Skeletal muscle cell (primary cell): ENCODE measurements around the gene ZNF385A.
"Not testable (repeated sequence)": the region's sequence is repeated elsewhere in the genome, so short reads cannot be mapped to it uniquely, and the experiment has no call there.

Source experiments
- DNase-seq: peaks from one replicate; pipeline ENCODE4 v3.0.0-alpha.2; 2010; ENCODE audit warnings: low read depth
- H3K4me3 ChIP-seq: 2 replicates; pipeline ENCODE4 v1.5.1; 2011; ENCODE audit warnings: low read depth, mild to moderate bottlenecking, control low read depth, low read length, moderate library complexity

The ZNF385A gene

DNA sequence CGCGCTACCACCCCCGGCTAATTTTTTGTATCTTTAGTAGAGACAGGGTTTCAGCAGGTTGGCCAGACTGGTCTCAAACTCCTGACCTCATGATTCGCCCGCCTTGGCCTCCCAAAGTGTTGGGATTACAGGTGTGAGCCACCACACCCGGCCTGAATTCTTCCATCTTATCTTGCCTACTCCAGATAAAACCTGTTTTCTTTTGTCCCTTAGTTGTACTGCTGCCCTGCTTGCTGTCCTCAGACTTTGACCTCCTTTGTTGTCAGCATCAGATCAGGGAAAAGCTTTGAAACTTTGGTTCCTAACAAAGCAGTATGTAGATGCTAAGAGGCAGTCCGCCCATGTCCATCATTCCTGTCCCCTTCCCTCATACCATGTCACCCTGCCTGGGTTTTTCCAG, 43.7 kb downstream of the ZNF385A start:
- no peak for DNase-seq
- H3K4me3 ChIP-seq = no peak overlapping the region

DNA sequence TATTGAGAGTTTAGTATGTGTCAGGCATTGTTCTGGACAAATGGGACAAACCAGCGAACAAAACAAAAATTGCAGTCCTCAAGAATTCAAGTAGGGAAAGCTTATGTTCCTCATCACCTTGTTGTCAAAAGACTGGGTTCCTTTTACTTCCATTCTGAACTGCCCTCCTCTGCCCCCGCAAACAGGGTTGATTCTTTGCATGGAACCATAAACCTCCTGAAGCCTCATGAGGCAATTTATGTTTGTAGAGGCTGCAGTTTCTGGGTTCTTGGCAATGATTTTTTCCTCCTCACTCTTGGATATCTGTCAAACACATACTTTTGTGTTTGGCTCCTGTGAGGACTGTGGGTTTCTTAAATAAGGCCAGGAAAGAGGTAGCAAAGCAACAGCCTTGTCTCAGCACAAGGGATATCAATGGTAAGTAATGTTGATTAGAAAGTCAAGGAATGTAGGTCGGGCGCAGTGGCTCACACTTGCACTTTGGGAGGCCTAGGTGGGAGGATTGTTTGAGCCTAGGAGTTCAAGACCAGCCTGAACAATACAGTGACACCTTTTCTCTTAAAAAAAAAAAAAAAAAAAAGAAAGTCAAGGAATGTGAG, 45.7 kb downstream of the ZNF385A start:
- H3K4me3 ChIP-seq = no peak overlapping the region
- peak; percentile 41 for DNase-seq

DNA sequence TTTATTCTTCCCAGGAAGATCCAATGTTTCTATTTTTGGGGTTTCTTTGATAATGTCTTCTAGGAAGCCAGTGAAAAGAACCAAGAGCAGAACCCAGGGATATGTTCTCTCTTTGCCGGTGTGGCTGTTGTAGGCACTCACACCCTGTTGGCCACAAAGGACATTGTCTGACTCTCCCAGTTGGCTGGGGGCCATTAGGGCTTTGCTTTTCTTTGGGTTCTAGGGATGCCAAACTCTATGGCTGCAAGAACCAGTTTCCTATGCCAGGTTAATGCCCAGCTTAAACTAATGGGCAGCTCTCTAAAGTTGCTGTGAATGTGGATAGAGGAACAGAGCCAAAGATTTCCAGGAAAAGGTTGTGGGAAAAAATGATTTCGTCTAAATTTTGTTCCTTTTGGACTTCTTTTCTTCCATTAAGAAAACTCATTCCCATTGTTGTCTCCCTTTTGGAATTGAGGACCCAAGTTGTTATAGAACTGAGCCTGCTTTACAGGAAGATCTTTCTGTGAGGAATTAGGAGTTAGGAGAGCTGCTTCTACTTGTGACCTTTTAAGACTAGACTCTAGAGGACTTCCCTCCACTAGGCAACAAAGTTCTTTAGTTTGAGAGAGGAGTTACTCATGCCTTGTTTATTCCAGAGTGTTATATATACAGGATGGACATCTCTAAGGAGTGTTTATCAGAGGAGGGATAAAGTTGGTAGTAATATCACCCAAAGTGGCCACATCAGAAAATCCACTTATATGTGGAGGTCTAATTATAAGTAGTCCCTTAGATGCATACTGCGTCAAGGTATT, 46.5 kb downstream of the ZNF385A start:
- H3K4me3 ChIP-seq = no peak overlapping the region
- no peak for DNase-seq

DNA sequence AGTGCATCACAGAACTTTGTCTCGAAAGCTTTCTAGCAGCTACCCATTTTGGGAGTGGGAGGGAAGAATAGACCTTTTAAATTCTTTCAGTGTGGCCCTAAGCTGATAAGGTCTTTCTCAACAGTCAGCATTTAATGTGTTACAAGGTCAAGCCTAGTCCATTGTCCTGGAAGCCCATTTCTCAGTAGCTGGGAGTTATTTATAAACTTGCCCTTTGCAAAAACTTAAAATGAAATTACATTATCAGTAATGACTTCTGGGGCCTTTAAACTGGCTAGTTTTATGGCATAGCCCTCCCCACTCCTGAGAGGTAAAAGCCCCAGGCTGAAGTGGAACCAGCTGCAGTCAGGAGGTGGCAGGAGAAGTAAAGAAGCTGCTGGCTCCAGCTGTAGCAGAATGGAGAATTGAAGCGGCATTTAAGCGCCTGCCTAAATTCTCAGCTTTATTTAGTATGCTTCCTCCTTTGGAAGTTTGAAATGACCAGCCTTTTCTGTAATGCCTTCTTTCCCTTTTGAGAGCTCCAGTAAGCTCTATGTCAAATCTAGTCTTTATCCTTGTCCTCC, 47.2 kb downstream of the ZNF385A start:
- H3K4me3 ChIP-seq = no peak overlapping the region
- no peak for DNase-seq

DNA sequence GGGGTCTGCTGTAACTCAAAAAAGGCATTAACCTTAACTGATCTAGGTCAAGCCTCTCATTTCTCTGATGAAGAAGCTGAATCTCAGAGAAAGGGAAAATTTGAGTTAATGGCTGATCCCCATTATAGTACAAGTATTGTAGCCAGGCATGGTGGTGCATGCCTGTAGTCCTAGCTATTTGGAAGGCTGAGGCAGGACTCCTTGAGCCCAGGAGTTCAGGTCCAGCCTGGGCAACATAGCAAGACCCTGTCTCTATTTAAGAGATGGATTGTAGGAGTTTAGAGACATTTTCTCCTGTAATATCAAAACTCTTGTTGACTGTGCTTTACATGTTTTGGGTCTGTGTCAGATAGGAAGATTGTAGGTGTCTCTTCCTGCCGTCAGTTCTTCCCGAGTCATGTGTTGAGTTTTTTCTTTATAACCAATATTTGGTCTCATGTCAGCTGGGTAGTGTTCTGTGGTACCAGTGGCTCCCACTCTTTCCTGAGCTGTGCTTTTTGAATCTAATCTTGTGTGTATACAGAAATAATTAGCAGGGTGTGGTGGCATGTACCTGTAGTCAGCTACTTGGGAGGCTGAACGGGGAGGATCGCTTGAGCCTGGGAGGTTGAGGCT, 51.0 kb downstream of the ZNF385A start:
- no peak overlapping the region for H3K4me3 ChIP-seq
- no peak for DNase-seq

DNA sequence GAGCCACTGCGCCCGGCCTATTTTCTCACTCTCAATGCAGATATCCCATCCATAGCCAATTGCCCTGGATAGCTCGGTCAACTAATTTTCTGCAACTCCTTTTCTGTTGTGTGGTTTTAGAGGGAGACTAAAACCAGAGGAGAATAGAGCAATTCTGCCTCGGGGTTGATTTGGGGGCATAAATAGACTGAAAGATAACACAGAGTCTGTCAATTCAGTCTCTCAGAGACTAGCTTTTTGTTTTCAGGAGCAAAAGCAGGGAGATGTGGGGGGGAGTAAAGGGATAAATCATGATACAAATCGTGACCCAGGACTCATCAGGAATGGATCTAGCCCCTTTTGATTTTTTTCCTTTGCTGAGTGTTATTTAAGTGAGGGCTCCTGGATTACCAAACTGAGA, 53.1 kb downstream of the ZNF385A start:
- H3K4me3 ChIP-seq = no peak overlapping the region
- no peak for DNase-seq

DNA sequence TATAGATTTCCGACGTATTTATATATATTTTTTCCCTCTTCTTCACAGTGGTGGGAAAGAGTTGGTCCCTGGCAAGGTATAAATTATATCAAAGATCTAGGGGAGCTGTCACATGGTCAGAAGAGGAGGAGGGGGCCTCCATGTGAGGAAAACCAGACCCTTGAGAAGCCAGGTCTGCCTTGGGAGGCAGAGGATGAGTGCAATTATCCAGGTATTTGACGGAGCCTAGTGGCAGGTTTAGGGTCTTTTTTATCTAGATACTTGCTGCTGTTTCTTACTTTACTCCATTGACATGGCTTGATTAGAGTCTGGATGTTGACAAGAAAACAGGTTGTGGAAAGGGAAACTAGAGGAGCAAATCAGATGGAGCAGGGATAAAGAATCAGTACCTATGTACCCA, 54.1 kb downstream of the ZNF385A start:
- no peak overlapping the region for H3K4me3 ChIP-seq
- no peak for DNase-seq

DNA sequence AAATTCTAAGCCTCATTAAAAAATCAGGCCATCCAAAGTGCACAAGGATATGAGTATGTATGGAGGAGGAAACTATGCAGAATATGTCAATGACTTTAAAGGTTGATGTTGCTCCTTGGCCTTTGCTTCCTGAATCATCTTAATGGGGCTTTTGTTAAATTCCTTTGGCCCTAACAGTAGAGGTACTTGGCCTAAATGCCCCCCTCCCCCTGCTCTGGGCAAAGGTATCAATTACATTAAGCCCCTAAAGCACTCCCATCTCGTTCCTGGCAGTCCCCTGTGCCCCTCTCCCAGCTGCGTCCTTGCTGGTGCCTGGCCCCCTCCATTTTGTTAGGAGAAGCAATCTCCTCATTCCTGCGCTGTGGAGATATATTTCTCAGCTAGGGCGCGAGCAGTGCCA, 54.8 kb downstream of the ZNF385A start:
- no peak overlapping the region for H3K4me3 ChIP-seq
- no peak for DNase-seq

DNA sequence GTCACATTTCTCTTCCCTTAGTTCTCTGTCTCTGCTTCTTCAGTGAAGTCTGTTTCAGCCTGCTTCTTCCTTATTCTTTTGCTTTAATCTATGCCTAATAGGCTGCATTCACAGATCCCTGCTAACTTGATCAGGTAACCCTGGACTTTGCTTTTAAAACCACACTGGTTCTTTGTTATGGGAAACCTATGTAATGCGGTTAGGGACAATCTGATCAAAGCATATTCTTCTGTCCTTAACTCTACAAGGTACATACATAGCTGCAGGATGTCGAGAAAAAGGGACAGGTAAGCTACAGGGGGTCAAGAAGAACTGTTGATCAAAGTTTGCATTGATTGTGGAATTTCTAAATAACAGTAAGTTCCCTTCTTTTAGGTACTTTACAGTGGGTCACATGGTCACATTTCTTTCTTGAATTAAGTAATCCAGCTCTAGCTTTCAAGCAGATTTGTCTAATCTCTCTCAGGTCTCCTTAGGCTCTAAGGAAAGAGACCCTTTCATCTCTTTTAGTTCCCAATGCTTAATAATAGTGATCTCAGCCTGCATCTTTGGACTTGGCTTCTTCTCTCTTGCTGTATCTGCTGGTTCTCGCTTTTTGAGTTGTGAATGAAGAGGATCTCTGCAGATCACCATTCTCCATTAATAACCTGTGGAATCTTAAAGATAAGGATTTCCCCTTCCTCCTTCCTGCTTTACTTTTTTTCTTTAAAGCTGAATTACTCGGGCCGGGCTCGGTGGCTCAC, 55.8 kb downstream of the ZNF385A start:
- H3K4me3 ChIP-seq = no peak overlapping the region
- DNase-seq = no peak

DNA sequence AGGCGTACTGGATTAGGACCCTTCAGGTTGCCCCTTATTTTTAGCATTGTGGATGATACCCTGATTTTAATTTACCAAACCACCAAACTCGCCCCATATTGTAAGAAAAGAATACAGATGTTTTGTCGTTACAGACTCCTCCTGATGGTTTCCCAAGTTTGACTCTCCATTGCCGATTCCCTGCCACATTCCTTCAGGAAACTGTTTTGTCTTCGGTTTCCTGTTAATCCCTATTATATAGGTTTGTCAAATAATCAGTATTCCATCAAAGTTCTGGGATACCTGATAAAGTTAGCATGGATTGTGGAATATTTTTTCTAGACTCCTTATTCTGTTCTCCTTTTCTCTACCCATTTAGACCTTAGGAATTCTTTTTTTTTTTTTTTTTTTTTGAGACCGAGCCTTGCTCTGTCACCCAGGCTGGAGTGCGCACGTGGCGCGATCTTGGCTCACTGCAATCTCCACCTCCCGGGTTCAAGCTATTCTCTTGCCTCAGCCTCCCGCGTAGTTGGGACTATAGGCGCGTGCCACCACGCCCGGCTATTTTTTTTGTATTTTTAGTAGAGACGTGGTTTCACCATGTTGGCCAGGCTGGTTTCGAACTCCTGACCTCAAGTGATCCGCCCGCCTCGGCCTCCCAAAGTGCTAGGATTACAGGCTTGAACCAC, 59.0 kb downstream of the ZNF385A start:
- peak overlapping the region; percentile 83 for H3K4me3 ChIP-seq
- DNase-seq = not testable (repeated sequence)

DNA sequence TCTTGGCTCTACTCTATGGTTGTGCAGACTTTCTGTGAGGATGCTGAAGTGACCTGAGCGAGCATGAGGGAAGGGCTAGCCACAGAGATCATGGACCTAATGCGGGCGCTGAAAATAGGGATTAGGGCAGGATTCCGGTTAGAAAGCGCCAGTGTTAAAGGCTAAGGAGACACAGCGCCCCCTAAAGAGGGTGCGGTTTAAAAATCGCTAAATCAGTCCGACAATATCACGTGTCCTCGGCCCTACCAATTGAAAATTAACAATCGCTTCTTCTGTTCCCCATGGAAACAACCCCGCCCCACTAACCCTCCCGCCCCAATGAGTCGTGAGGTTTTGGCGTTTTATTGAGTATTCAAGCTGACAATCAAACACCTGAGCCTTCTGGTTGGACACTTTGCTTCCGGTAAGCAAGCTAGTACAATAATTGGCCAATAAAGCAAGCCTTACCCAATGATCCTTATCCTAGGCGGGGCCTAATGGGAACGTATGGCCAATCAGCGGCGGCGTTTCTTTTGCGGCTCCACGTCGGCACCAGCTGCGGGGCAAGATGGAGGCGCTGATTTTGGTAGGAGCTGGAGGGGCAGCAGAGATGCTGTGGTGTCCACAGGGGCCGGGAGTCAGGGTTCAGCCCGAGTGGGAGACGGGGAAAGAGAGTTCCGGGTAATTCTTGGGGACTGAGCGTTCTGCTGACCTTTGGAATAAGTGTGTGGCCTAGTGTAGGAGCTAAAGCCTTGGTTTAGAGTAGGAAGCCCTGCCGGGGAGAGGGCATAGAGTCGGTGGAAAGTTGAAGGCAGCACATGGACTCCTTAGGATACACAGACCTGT, 59.7 kb downstream of the ZNF385A start, which contains the start of gene COPZ1:
Gene COPZ1, plus strand, starts transcription at position 515 of the 825 bp plus-strand sequence. Its CDS starts 33 bp downstream, at position 548.
- DNase-seq = peak; percentile 99
- H3K4me3 ChIP-seq = peak within 1 kb of the TSS; percentile 83

DNA sequence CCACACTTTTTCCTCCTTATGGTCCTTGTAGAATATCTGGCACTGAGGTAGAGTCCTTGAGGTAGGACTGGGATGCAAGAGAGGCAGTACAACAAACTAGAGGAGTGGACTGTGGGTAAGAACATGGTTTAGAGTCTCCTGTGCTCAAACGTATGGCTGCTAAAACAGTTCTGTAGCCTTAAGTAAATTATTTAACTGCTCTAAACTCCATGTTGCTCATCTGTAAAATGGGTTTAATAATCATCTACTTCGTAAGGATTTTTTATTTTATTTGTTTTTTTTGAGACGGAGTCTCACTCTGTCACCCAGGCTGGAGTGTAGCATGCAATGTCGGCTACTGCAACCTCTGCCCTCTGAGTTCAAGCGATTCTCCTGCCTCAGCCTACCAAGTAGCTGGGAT, 63.2 kb downstream of the ZNF385A start:
- H3K4me3 ChIP-seq = no peak overlapping the region
- DNase-seq = no peak
